ENCODE measurements around the gene SLCO4A1.

Gene SLCO4A1

GRCh38 chr20:62710886-62711702 is 68.8 kb downstream of the SLCO4A1 start:
- H3K4me3 ChIP-seq (ENCODE audit: low read length), result no peak overlapping the region

GRCh38 chr20:62711703-62712101 is 69.4 kb downstream of the SLCO4A1 start:
- no peak for TF ChIP-seq CTCF (IDR thresholded peaks at IDR 0.05; ENCODE audit: insufficient read depth, low read depth, low read length, missing control alignments)
- DNase-seq (ENCODE audit: low read depth), result no peak
- H3K4me3 ChIP-seq (ENCODE audit: low read length), result no peak overlapping the region

More at GRCh38 chr20:62710886-62711702, 68.8 kb downstream of the SLCO4A1 start:
- DNase-seq (ENCODE audit: low read depth), result peak; percentile 59
- TF ChIP-seq CTCF (IDR thresholded peaks at IDR 0.05; ENCODE audit: insufficient read depth, low read depth, low read length, missing control alignments), result no peak

GRCh38 chr20:62712606-62713005 is 70.3 kb downstream of the SLCO4A1 start:
- TF ChIP-seq CTCF (IDR thresholded peaks at IDR 0.05; ENCODE audit: insufficient read depth, low read depth, low read length, missing control alignments), result no peak
- DNase-seq (ENCODE audit: low read depth), result no peak
- no peak overlapping the region for H3K4me3 ChIP-seq (ENCODE audit: low read length)

- TF ChIP-seq CTCF (IDR thresholded peaks at IDR 0.05; ENCODE audit: insufficient read depth, low read depth, low read length, missing control alignments), result no peak
- H3K4me3 ChIP-seq (ENCODE audit: low read length), result no peak overlapping the region
- DNase-seq (ENCODE audit: low read depth), result no peak
These were observed 71.7 kb downstream of the SLCO4A1 start for GRCh38 chr20:62714006-62714405.

- DNase-seq (ENCODE audit: low read depth), result no peak
- no peak overlapping the region for H3K4me3 ChIP-seq (ENCODE audit: low read length)
- no peak for TF ChIP-seq CTCF (IDR thresholded peaks at IDR 0.05; ENCODE audit: insufficient read depth, low read depth, low read length, missing control alignments)
These were observed 72.5 kb downstream of the SLCO4A1 start for GRCh38 chr20:62714799-62715198.

- TF ChIP-seq CTCF (IDR thresholded peaks at IDR 0.05; ENCODE audit: insufficient read depth, low read depth, low read length, missing control alignments), result no peak
- no peak for DNase-seq (ENCODE audit: low read depth)
- H3K4me3 ChIP-seq (ENCODE audit: low read length), result no peak overlapping the region
These were observed 72.9 kb downstream of the SLCO4A1 start for GRCh38 chr20:62715201-62715600.

All from epithelial cell of esophagus (primary cell).